Right lobe of liver (tissue), 4 donors: Measurements from ENCODE around the gene RERE.
"Not testable (repeated sequence)": the region's sequence is repeated elsewhere in the genome, so short reads cannot be mapped to it uniquely, and the experiment has no call there.

Source experiments
- POLR2A ChIP-seq: fragments of 450-650 bp; IDR thresholded peaks from one replicate; pipeline ENCODE4 v1.6.1; 2017; ENCODE audit warnings: antibody characterized with exemption, mild to moderate bottlenecking
- TF ChIP-seq, protein P1 (sequence below), 4 donors: fragments of 200-600 bp in 3 of 4; fragments of 450-650 bp in 1 of 4; IDR thresholded peaks; one replicate each; pipeline versions ENCODE4 v1.5.1 to v1.8.0; 2016 to 2022; ENCODE audit warnings: antibody characterized with exemption in 4 of 4, mild to moderate bottlenecking in 2 of 4
- donor health status: DM: no; HTN: no; CAD: no.
- donor health status: DM: no; HTN: no; CAD: no.
- donor health status: DM: no; HTN: yes; CAD: no.

DNA sequence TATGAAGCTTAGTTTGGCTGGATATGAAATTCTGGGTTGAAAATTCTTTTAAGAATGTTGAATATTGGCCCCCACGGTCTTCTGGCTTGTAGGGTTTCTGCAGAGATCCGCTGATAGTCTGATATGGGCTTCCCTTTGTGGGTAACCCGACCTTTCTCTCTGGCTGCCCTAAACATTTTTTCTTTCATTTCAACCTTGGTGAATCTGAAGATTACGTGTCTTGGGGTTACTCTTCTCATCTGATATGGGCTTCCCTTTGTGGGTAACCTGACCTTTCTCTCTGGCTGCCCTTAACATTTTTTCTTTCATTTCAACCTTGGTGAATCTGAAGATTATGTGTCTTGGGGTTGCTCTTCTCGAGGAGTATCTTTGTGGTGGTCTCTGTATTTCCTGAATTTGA, 371.3 kb downstream of the RERE start:
- TF ChIP-seq, protein P1, sequence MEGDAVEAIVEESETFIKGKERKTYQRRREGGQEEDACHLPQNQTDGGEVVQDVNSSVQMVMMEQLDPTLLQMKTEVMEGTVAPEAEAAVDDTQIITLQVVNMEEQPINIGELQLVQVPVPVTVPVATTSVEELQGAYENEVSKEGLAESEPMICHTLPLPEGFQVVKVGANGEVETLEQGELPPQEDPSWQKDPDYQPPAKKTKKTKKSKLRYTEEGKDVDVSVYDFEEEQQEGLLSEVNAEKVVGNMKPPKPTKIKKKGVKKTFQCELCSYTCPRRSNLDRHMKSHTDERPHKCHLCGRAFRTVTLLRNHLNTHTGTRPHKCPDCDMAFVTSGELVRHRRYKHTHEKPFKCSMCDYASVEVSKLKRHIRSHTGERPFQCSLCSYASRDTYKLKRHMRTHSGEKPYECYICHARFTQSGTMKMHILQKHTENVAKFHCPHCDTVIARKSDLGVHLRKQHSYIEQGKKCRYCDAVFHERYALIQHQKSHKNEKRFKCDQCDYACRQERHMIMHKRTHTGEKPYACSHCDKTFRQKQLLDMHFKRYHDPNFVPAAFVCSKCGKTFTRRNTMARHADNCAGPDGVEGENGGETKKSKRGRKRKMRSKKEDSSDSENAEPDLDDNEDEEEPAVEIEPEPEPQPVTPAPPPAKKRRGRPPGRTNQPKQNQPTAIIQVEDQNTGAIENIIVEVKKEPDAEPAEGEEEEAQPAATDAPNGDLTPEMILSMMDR (IDR thresholded peaks at IDR 0.05): not testable (repeated sequence)
- TF ChIP-seq POLR2A: not testable (repeated sequence)
